HFF-Myc (cell line): ENCODE measurements around the gene GAL.
A peak's percentile ranks its signal among the peaks of the same experiment; 100 is the strongest.

Experiments used
- DNase-seq: peaks from one replicate; pipeline ENCODE4 v3.0.0-alpha.2; 2011; ENCODE audit warnings: low read depth; ENCODE audit errors: extremely low read depth
- H3K4me3 ChIP-seq: replicated peaks from 2 replicates; pipeline ENCODE4 v1.5.1; 2011; ENCODE audit warnings: low read depth, mild to moderate bottlenecking, control low read depth, low read length
- TF ChIP-seq, protein P1 (sequence below): IDR thresholded peaks from 2 replicates; pipeline ENCODE4 v1.5.1; 2012; ENCODE audit warnings: mild to moderate bottlenecking, low read depth, low read length, control low read depth; ENCODE audit errors: missing control alignments

Gene GAL

DNA sequence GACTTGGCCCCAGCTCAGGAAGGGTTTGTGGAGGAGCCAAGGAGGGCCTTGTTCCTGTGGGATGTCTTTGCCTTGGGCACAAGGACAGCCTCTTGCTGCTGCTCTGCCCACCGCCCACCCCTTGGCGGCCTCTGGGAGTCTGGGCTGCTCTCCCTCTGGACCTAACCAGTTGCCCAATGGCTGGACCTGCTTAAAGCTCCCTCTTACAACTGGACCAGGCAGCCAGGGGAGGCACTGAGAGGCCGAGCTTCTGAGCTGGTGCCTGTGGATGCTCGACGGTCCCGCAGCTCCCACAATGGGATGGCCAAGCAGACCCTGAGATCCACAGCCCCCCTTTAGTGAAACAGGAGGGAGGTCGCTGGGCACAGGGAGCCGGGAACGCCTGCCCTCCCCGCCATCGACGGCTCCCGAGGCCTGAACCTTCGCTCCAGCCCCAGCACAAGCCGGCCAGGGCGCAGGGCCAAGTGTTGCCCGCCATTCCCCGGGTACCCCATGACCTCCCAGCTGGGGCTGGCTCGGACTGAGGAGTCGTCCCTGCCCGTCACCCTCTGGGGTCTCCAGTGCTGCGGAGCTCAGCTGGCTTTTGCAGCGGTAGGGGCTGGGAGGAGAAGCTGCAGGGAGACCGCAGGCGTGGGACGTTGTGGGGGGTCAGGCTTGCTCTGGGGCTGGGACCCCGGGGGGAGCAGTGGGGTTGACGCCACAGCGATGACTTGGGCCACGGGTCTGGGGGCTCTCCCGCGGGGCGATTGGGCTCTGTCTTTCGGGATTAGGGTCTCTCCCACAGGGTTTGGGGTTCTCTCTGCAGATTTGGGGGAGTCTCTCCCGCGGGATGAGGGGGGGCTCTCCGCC is 584 bp upstream of the GAL start:
- peak overlapping the region; percentile 76 for H3K4me3 ChIP-seq
- TF ChIP-seq, protein P1, sequence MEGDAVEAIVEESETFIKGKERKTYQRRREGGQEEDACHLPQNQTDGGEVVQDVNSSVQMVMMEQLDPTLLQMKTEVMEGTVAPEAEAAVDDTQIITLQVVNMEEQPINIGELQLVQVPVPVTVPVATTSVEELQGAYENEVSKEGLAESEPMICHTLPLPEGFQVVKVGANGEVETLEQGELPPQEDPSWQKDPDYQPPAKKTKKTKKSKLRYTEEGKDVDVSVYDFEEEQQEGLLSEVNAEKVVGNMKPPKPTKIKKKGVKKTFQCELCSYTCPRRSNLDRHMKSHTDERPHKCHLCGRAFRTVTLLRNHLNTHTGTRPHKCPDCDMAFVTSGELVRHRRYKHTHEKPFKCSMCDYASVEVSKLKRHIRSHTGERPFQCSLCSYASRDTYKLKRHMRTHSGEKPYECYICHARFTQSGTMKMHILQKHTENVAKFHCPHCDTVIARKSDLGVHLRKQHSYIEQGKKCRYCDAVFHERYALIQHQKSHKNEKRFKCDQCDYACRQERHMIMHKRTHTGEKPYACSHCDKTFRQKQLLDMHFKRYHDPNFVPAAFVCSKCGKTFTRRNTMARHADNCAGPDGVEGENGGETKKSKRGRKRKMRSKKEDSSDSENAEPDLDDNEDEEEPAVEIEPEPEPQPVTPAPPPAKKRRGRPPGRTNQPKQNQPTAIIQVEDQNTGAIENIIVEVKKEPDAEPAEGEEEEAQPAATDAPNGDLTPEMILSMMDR, result no peak

DNA sequence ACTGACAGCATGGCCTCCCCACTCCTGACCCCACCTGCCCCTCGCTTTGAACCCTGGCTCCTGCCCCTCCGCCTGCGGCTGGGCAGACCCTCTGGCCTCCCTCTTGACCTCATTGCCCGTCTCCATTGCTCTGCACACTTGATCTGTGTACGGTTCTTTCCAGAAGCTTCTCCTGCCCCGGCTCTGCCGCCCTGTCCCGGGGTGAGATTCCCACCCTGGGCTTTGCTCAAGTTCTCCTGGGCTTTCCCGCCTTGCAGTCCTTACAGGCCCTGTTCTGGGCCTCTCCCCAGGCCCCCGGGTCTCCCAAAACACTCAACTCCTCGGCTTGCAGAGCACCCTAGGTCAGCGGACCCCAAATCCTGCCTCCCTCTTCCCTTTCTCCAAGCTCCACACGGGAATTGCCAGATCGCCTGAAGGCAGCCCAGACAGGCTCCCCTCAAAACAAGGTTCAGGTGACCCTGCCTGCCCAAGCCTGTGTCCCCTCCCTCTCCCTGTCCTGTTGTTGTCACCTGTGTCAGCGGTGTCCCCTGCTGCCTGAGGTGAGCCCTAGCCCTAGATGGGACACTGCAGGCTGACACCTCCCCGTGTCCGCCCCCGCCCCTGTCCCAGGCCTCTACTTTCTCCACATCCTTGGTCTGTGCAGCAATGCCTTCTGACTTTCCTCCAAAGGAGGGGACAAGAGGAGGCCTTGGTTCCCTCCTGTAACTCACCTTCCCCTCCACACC is 1.5 kb downstream of the GAL start:
- TF ChIP-seq, protein P1, result no peak
- H3K4me3 ChIP-seq, result peak overlapping the region; percentile 76
- no peak for DNase-seq

More for the DNA sequence above, 584 bp upstream of the GAL start:
- no peak for DNase-seq

DNA sequence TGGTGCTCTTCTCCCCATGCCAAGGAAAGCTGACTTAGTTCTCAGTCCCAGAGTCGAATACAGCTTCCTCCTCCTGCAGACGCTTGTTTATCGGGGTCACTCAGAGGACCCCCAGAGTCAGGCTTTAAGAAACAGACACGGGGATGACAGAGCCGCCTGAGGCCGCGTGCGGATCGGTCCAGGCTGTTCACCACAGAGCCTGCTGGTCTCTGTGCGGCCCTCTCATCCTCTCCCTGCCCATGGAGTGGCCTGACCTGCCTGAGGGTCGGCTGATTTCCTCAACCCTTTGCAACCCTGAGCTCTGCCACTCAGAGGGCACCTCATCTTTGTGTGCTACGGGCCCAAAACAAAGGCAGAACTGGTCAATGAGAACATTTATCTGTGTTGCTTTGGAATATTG is 2.1 kb downstream of the GAL start:
- H3K4me3 ChIP-seq, result peak overlapping the region; percentile 76; the same call in 1 of the 2 replicates
- TF ChIP-seq, protein P1, result no peak
- DNase-seq, result no peak

DNA sequence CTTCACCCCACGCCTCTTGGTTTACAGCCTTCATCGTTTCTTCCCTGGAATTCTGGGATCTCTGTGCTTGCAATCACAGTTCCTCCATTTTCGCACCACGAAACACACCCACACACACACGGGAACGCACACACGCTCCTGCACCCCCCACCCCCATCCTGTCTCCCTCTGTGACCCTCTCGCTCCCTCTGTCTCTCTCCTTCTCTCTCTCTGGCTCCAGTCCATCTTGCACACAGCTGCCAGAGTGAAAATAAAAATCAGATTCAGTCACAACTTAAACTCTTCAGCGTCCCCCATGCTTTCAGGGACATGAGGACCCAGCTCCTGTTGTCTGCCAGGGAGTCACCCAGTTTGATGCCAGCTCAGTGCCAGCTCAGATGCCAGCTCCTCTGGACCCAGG is 3.0 kb downstream of the GAL start:
- DNase-seq, result no peak
- TF ChIP-seq, protein P1, result no peak

DNA sequence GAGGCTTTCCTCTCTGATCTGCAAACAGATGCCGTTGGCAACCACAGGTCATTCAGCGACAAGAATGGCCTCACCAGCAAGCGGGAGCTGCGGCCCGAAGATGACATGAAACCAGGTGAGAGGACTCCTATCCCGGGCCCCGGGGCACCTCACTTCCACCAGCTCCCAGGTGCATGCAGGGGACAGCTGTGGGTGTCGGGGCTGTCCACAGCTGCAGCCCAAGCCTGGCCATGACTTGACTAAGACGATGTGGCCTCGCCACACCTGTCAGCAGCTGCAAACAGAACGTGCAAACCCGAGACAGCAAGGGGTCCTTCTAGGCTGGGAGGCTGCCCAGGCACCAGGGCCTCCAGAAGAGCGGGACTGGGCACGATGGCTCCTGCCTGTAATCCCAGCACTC is 3.6 kb downstream of the GAL start:
- no peak for DNase-seq
- TF ChIP-seq, protein P1, result no peak
- no peak overlapping the region for H3K4me3 ChIP-seq

More for the DNA sequence above, 3.0 kb downstream of the GAL start:
- no peak overlapping the region for H3K4me3 ChIP-seq

DNA sequence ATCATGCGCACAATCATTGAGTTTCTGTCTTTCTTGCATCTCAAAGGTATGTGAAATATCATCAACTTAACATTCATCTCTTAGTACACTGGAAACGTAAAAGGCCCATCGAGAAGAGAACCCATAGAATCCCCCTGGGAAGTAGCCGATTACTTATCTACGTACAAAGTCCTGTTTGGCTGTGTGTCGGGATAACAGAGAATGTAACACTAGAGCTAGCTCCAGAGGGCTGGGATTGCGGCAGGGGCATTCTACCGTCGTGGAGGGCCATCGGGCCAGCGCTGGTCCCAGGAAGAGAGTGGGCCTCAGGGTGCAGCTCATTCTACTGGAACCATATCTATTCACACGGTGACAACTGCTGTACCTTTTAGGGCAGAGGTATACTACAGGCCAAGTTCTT is 4.5 kb downstream of the GAL start:
- H3K4me3 ChIP-seq, result no peak overlapping the region
- TF ChIP-seq, protein P1, result no peak
- DNase-seq, result no peak
